Measurements from ENCODE around the gene ALDOB.
"Not testable (repeated sequence)": the region's sequence is repeated elsewhere in the genome, so short reads cannot be mapped to it uniquely, and the experiment has no call there.

The ALDOB gene

GRCh38 chr9:101419863-101420262 is 15.7 kb downstream of the ALDOB start:
- no peak for DNase-seq

GRCh38 chr9:101418518-101419430 is 16.8 kb downstream of the ALDOB start:
- DNase-seq = no peak

GRCh38 chr9:101417977-101418376 is 17.6 kb downstream of the ALDOB start:
- no peak for DNase-seq

- no peak for DNase-seq
Measured at GRCh38 chr9:101417389-101417788, 18.2 kb downstream of the ALDOB start.

GRCh38 chr9:101415578-101415977 is 20.0 kb downstream of the ALDOB start:
- DNase-seq = no peak

- no peak for DNase-seq
Measured at GRCh38 chr9:101414839-101415238, 20.7 kb downstream of the ALDOB start.

GRCh38 chr9:101409079-101409477 is 26.5 kb downstream of the ALDOB start:
- no peak for DNase-seq

GRCh38 chr9:101408374-101409078 is 27.0 kb downstream of the ALDOB start:
- no peak for DNase-seq

GRCh38 chr9:101403516-101404285 is 31.9 kb downstream of the ALDOB start:
- DNase-seq = no peak

- DNase-seq = no peak
Measured at GRCh38 chr9:101400120-101400519, 35.5 kb downstream of the ALDOB start.

- DNase-seq = no peak
Measured at GRCh38 chr9:101399643-101399970, 36.0 kb downstream of the ALDOB start.

GRCh38 chr9:101398930-101399642 is 36.5 kb downstream of the ALDOB start:
- peak in 1 of 2 donors; percentile 42 for DNase-seq

GRCh38 chr9:101398068-101398929 is 37.3 kb downstream of the ALDOB start, which contains the start of the genes MRPL50 and ZNF189:
MRPL50 (minus strand) TSS chr9:101398618; CDS start chr9:101398592, 26 bp downstream.
ZNF189 (plus strand) TSS chr9:101398851; CDS start chr9:101399157, 306 bp downstream.
- peak; percentile 99 to 100 for DNase-seq

GRCh38 chr9:101397746-101398067 is 37.9 kb downstream of the ALDOB start:
- no peak for DNase-seq

- DNase-seq = no peak
Measured at GRCh38 chr9:101394687-101395086, 40.9 kb downstream of the ALDOB start.

- no peak for DNase-seq
Measured at GRCh38 chr9:101393135-101393534, 42.4 kb downstream of the ALDOB start.

GRCh38 chr9:101388507-101388993 is 47.0 kb downstream of the ALDOB start:
- DNase-seq = peak in 1 of 2 donors; percentile 51

GRCh38 chr9:101387871-101388506 is 47.6 kb downstream of the ALDOB start:
- DNase-seq = peak in 1 of 2 donors; percentile 76

GRCh38 chr9:101384873-101385536 is 50.6 kb downstream of the ALDOB start, which contains the start of gene BAAT:
BAAT (minus strand) TSS chr9:101385006; CDS start chr9:101371404, 13,602 bp downstream.
- not testable (repeated sequence) for DNase-seq

GRCh38 chr9:101383361-101383760 is 52.2 kb downstream of the ALDOB start:
- no peak for DNase-seq

Data from hippocampal formation (tissue), 2 donors.